ENCODE data around the gene SCAPER. TPM values are rescaled to one million over a fixed set of nuclear protein-coding genes. Genes with fewer than 3 reads are reported as not detected.
"Not testable (repeated sequence)": the region's sequence is repeated elsewhere in the genome, so short reads cannot be mapped to it uniquely, and the experiment has no call there.

SCAPER gene
- total RNA-seq, 1 donor from 2014 or later = 10.6 TPM

- DNase-seq = peak; percentile 24
Measured at GRCh38 chr15:76309601-76310330, 595.4 kb downstream of the SCAPER start.

GRCh38 chr15:76303909-76304308 lies 601.2 kb downstream of the SCAPER start:
- no peak for DNase-seq

- DNase-seq = no peak
Measured at GRCh38 chr15:76299786-76300185, 605.4 kb downstream of the SCAPER start.

- DNase-seq = no peak
Measured at GRCh38 chr15:76298986-76299385, 606.2 kb downstream of the SCAPER start.

- DNase-seq = not testable (repeated sequence)
Measured at GRCh38 chr15:76297951-76298350, 607.2 kb downstream of the SCAPER start.

Other genes starting within 250 kb of the SCAPER start
- gene RCN2, start 26.4 kb upstream of the SCAPER start, total RNA-seq = 43.2 and 71.7 TPM in 2 replicates
- 0.23 and 0.51 TPM in 2 replicates for gene PSTPIP1, start 89.8 kb upstream of the SCAPER start, total RNA-seq
- gene TSPAN3, start 165.8 kb upstream of the SCAPER start, total RNA-seq = 242 and 265 TPM in 2 replicates

Measured in dermis blood vessel endothelial cell (primary cell).